T-helper 2 cell treated with Interferon-gamma antibody and Interleukin-4, amounts not matched to agents 5 μg/mL and 100 μg/mL, for 36 hours (primary cell): ENCODE results near the gene CAMTA1.
A peak's percentile ranks its signal among the peaks of the same experiment; 100 is the strongest.

Experiments
- DNase-seq: peaks from one replicate; pipeline ENCODE4 v3.0.0; 2021; ENCODE audit warnings: low spot score
- H3K27ac Mint-ChIP-seq: one replicate; pipeline ENCODE4 v1.8.0; 2021; ENCODE audit warnings: mild to moderate bottlenecking, mixed read lengths
- H3K27me3 Mint-ChIP-seq: one replicate; pipeline ENCODE4 v1.8.0; 2021; ENCODE audit warnings: low read depth, mixed read lengths
- H3K36me3 Mint-ChIP-seq: one replicate; pipeline ENCODE4 v1.8.0; 2021; ENCODE audit warnings: low read depth, mixed read lengths
- H3K4me1 Mint-ChIP-seq: one replicate; pipeline ENCODE4 v1.8.0; 2021; ENCODE audit warnings: low read depth, mixed read lengths
- H3K4me3 Mint-ChIP-seq: one replicate; pipeline ENCODE4 v1.8.0; 2022; ENCODE audit warnings: mild to moderate bottlenecking, moderate library complexity, mixed read lengths
- H3K9me3 Mint-ChIP-seq: one replicate; pipeline ENCODE4 v1.8.0; 2021; ENCODE audit warnings: mixed read lengths

CAMTA1 gene

DNA sequence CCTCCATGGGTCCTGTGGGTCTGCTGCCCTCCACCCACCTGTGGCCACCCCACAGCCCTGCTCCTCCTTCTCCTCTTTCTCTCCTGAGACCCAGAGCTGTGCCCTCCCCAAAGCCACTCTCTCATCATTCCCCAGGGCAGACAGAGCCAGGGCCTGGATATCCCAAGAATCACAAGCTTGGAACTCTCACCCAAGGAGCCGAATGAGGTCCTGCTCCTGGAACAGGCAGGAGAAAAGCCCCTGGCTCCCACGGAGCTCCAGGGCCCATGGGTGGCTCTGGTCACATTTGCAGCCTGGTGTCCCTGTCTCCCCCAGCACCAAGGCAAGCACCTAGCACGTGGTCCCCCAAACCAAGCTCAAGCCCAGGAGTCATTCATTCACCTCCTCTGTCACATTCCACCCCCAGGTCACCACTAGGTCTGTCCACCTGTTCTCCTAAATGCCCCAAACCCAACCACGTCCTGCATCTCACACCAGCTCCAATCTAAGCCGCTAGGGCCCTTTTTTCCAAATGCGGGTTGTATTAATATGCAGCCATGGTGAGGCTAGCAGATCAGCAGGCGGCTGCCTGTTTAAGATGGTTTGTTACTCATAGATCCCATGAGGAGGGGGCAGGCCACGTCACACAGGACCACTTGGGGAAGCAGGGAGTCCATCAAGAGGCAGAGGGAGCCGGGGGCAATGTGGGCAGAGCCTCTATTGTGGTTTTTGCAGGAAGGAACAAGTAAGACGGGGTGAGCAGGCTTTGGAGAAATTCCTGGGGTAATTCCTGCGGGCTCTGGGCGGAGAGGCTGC lies 770.3 kb downstream of the CAMTA1 start:
- H3K36me3 Mint-ChIP-seq, result no peaks in the 10 kb centered on the region

DNA sequence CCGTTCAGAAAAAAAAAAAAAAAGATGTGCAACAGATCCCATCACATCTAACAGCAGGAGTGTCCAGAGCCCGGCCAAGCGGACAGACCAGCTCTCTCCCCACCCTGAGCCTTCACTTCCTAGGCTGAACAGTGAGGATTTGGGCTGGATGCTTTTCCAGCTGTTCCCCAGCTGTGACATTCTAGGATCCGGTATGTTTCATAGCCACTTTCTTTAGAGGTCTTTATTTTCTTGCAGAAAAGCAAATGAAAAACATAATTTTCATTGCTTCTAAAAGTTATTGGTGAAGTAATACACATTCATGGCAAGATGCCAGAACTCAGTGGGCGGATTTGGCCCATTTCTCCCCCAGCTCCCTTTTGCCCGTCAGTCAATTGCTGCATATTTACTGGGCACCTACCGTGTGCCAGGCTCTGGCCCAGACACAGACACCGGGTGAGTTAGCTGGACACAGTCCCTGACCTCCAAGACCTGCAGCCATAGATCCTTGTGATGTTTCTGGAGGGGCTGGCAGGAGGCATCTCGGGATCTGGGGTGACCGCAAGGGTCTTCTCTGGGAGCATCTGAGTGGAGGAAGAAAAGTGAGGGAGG lies 772.1 kb downstream of the CAMTA1 start:
- Mint-ChIP-seq H3K4me3 (no peak overlapping the region), H3K27ac (no peak overlapping the region), H3K9me3 (no peaks in the 10 kb centered on the region), H3K36me3 (no peaks in the 10 kb centered on the region), H3K27me3 (peaks cover 4% of the 10 kb centered on the region), H3K4me1 (peaks cover 8% of the 10 kb centered on the region)
- DNase-seq, result no peak

More for the DNA sequence above, 770.3 kb downstream of the CAMTA1 start:
- Mint-ChIP-seq H3K4me3 (no peak overlapping the region), H3K27ac (no peak overlapping the region), H3K9me3 (no peaks in the 10 kb centered on the region), H3K4me1 (peaks cover 8% of the 10 kb centered on the region), H3K27me3 (peaks cover 4% of the 10 kb centered on the region)
- DNase-seq, result peak; percentile 19

DNA sequence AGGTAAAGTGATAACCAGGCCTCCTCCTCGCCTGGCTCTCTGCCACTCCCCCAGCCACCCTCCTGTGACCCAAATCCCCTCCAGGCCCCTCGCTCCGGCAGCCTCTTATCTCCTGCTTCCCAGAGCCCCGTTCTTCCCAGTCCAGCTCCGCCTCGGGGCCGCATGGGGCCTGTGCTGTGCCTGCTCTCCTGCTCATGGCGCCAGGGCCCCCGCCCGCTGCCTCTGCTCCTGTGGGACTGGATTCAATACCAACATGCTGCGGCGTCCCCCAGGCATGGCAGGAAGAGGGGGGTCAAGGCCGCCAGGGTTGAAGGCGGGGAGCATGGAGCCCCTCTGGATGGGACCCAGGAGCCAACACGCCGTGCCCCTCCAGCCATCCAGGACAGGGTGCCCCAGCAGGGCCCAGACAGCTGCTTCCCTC lies 772.8 kb downstream of the CAMTA1 start:
- H3K4me1 Mint-ChIP-seq, result peaks cover 8% of the 10 kb centered on the region
- no peak overlapping the region for H3K27ac Mint-ChIP-seq
- no peak overlapping the region for H3K4me3 Mint-ChIP-seq
- no peaks in the 10 kb centered on the region for H3K9me3 Mint-ChIP-seq
- no peak for DNase-seq
- H3K27me3 Mint-ChIP-seq, result peaks cover 4% of the 10 kb centered on the region
- no peaks in the 10 kb centered on the region for H3K36me3 Mint-ChIP-seq

DNA sequence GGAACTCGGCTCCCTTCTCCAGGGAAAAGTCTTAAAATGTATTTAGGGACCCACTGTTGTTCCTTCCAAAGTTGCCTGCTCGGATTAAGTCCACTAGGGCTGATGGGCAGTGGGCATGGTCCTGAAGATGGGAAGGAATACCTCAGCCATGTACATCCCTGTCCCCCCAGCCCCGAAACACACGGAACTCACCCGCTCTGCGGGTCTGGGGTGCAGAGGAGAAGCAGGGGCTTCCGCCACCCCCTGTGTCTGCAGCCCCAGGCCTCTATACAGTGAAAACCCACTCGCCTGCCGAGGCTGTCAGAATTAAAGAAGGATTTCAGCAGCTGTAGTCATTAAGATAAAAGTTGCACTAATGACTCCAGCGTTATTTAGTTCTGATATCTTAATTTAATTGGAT lies 773.2 kb downstream of the CAMTA1 start:
- Mint-ChIP-seq H3K27me3 (peaks cover 4% of the 10 kb centered on the region), H3K4me1 (peaks cover 8% of the 10 kb centered on the region), H3K36me3 (no peaks in the 10 kb centered on the region), H3K4me3 (no peak overlapping the region), H3K9me3 (no peaks in the 10 kb centered on the region), H3K27ac (no peak overlapping the region)
- DNase-seq, result no peak

DNA sequence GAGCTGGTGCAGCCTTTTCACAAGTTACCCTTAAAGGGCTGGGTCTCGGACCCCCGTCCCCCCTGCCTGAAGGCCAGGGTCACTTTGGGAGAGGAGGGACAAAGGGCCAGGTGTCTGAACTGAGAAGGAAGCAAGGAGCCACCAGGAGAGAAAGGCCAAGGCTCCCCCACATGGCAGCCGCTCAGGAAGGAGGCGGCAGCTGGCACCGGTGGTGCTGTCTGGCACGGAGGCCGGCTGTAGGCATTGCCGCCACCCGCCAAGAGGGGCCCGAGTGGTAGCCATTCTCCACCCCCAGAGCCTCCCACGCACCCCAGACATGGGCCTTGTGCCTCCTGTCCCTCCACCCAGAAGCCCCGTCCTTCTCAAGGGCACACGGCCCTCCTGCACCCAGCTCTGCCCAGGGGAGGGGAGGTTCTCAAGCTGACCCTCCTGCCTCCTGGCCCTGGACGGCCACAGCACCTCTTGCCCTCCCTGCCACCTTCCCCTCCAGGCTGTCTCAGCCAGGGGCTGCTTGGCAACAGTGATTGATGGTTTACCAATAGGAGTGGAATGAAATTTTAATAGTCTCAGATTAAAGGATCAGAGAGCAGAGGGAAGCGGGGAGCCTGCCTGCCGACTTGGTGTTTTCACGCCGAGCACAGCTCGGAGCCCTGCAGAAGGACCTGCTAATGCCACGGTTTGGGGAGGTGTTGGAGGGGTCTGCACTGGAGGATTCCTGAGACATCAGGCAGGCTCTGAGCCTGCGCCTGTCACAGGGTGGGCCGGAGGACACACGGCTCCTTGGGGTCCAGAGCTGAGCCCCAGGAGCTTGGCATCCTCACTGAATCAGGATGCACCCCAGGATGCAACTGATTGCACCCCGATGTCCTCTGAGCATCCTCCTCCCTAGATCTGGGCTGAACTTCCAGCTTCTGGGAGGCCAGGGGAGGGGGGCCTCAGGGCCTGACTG lies 773.9 kb downstream of the CAMTA1 start:
- Mint-ChIP-seq H3K4me1 (peaks cover 7% of the 10 kb centered on the region), H3K9me3 (no peaks in the 10 kb centered on the region), H3K4me3 (no peak overlapping the region), H3K36me3 (no peaks in the 10 kb centered on the region), H3K27me3 (peaks cover 4% of the 10 kb centered on the region), H3K27ac (no peak overlapping the region)
- no peak for DNase-seq

DNA sequence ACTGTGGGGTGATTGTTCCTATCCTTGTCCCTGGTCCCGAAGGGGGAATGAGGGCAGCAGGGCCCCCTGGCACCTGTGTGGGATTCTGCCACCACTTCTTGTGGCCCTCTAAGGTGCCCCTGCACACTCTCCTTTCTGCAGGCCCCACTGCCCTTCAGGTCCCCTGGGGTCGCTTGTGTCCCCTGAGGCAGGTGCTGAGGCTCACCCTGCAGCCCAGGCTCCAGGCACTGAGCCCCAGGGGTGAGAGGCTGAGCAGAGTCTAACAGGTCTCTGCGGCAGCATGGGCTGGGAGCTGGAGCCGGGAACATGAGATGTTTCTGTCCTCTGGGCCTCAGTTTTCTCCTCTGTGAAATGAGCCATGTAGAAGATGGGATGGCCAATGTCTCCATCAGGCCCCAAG lies 774.9 kb downstream of the CAMTA1 start:
- Mint-ChIP-seq H3K27ac (no peak overlapping the region), H3K4me1 (peaks cover 4% of the 10 kb centered on the region), H3K9me3 (no peaks in the 10 kb centered on the region), H3K4me3 (no peak overlapping the region), H3K36me3 (no peaks in the 10 kb centered on the region), H3K27me3 (peaks cover 3% of the 10 kb centered on the region)
- DNase-seq, result no peak

DNA sequence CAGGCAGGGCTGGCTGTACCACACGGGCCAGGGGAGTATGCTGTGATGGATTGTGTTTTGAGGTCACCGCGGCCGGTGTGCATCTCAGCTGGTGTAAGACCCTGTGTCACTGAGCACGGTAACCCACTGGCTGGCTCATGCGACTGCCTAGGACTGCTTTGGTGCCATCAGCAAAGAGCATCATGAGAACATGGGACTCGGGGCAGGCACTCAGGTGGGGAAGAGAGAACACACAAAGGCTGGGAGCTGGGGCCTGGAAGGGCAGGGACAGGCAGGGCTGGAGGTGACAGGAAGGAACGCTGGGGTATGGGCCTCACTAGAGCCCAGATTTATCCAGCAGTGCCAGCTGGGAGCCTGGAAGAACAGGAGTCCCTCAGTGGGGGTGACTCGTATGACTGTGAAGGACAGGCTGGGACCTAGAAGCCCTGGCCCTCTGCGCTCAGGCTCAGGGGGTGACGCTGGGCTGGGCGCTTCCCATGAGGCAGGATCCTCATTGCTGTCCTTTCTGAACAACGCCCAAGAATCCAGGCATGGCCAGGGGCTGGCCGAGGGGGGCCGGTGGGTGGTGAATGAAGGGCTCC lies 775.4 kb downstream of the CAMTA1 start:
- DNase-seq, result no peak
- peaks cover 2% of the 10 kb centered on the region for H3K4me1 Mint-ChIP-seq
- no peak overlapping the region for H3K27ac Mint-ChIP-seq
- no peak overlapping the region for H3K4me3 Mint-ChIP-seq
- peaks cover 2% of the 10 kb centered on the region for H3K27me3 Mint-ChIP-seq
- H3K36me3 Mint-ChIP-seq, result no peaks in the 10 kb centered on the region
- H3K9me3 Mint-ChIP-seq, result no peaks in the 10 kb centered on the region

DNA sequence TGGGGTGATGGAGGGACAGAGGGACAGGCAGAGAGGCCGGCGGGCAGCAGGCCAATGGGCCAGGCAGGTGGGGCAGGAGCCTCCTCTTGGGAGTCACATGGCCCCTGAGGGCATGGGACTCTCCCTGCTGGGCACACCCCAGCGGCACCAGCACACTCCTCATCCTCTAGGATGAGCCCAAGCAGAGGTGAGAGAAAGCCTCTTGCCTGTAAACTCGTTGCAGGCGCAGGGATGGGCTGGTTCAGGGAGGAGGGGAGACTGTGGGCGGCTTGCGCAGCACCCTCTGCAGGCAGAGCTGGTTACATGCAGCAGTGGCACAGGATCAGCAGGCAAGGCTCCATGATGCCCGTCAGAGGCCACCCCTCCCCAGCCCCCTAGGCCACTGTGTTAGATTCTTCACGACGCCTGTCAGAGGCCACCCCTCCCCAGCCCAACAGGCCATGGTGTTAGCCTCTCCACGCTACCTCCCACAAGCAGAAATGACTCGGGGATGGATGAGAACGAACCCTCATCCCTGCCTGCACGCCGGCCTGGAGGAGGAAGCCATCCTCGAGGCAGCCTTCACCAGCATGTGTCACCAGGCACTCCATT lies 776.2 kb downstream of the CAMTA1 start:
- no peaks in the 10 kb centered on the region for H3K36me3 Mint-ChIP-seq
- no peak overlapping the region for H3K4me3 Mint-ChIP-seq
- H3K27ac Mint-ChIP-seq, result no peak overlapping the region
- DNase-seq, result no peak
- no peaks in the 10 kb centered on the region for H3K9me3 Mint-ChIP-seq
- H3K27me3 Mint-ChIP-seq, result no peaks in the 10 kb centered on the region
- no peaks in the 10 kb centered on the region for H3K4me1 Mint-ChIP-seq

DNA sequence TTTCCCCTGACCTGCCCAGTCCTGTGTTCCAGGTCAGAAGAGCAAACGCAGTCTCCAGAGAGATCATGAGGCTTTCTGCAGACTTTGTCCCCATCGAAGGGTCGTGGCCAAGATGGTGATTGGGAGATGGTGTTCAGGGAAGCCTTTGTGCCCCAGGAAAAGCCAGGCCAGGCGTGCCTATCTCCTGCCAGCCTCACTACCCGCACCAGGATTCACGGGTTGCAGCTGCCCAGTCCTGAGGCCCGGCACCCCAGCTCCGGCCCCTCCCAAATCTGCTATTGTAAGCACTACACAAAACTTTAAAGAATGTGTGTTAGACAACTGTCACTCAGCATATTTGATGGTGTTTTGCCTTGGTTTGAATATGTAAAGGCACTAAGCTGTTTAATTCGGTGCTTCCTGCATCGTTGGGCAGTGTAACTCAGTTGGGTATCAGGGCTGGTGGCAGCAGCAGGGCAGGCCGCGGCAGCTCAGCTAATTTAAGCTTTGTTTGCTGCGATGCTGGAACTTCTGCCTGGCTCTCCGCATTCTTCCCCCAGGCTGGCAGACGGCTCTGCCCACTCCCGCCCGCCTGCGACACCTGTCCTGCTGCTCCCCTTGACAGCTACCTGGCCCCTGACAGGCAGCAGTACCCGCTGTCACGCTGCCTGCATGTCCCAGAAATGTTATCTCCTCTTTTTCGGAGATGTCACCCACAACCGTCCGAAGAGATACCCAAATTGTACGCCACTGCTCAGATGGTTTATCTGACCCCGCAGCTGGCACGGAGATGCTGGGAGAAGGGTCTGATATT lies 776.9 kb downstream of the CAMTA1 start:
- no peaks in the 10 kb centered on the region for H3K27me3 Mint-ChIP-seq
- no peak overlapping the region for H3K27ac Mint-ChIP-seq
- no peaks in the 10 kb centered on the region for H3K4me1 Mint-ChIP-seq
- H3K9me3 Mint-ChIP-seq, result no peaks in the 10 kb centered on the region
- DNase-seq, result no peak
- H3K36me3 Mint-ChIP-seq, result no peaks in the 10 kb centered on the region
- H3K4me3 Mint-ChIP-seq, result no peak overlapping the region

DNA sequence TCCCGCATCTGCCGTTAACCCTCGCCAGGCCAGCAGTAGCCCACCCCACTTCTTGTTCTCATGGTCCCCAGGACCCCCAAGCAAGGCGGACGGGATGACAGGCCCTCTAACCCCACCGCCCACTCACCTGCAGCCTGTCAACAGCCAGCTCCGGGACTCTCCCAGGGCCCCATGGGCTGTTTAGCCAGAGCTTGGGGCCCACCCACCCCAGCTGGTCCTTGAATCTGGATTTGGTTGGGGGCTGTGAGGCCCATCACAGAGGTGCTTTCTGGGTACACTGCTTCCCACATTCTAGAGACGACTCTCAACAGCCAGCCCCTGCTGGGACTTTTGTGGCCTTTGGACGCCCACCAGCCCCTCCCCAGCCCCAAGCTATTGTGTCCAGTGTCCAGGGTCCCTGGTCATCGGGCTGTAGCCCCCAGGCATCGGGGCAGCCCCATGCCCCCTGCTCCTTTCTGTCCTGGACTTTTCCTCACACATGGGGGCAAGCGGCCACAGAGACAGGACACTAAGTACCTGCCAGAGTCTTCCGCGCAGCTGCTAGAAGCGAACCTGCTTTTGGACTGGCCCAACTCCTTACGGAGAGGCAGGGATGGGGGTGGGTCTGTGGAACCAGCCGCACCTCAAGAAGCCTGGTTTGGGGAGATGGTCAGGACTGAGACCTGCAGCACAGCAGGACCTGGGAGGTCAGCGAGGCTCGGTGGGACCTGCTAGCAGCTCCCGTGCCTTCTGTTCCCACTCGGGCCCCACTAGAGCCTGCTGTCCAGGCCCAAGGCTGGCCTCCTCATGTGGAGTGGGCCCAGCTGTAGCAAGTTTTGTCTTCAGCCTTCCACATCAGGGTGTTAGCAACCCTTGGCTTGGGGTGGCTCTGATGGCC lies 777.7 kb downstream of the CAMTA1 start:
- H3K27ac Mint-ChIP-seq, result no peak overlapping the region
- no peaks in the 10 kb centered on the region for H3K36me3 Mint-ChIP-seq
- no peaks in the 10 kb centered on the region for H3K4me1 Mint-ChIP-seq
- no peak overlapping the region for H3K4me3 Mint-ChIP-seq
- DNase-seq, result no peak
- no peaks in the 10 kb centered on the region for H3K27me3 Mint-ChIP-seq
- no peaks in the 10 kb centered on the region for H3K9me3 Mint-ChIP-seq

DNA sequence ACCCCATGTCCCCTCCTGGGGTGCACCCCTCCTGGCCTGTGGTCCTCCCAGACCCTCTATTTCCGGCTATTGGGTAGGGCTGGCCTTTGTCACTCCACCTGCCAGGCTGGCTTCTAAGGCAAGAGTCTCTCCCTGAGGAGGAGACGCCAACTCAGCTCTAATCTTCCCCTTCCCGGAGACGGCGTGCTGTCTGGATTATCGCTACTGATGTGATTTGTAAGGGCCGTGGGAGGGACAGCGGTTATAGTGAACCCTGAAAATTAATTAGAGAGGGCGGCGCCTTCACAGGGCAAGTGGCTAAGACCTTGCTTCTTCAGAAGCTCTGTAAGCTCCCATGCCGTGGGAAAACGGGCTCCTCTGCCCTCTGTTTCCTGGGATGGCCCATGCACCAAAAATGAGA lies 778.9 kb downstream of the CAMTA1 start:
- DNase-seq, result no peak
- no peak overlapping the region for H3K27ac Mint-ChIP-seq
- H3K36me3 Mint-ChIP-seq, result no peaks in the 10 kb centered on the region
- no peaks in the 10 kb centered on the region for H3K27me3 Mint-ChIP-seq
- no peak overlapping the region for H3K4me3 Mint-ChIP-seq
- H3K9me3 Mint-ChIP-seq, result no peaks in the 10 kb centered on the region
- no peaks in the 10 kb centered on the region for H3K4me1 Mint-ChIP-seq

DNA sequence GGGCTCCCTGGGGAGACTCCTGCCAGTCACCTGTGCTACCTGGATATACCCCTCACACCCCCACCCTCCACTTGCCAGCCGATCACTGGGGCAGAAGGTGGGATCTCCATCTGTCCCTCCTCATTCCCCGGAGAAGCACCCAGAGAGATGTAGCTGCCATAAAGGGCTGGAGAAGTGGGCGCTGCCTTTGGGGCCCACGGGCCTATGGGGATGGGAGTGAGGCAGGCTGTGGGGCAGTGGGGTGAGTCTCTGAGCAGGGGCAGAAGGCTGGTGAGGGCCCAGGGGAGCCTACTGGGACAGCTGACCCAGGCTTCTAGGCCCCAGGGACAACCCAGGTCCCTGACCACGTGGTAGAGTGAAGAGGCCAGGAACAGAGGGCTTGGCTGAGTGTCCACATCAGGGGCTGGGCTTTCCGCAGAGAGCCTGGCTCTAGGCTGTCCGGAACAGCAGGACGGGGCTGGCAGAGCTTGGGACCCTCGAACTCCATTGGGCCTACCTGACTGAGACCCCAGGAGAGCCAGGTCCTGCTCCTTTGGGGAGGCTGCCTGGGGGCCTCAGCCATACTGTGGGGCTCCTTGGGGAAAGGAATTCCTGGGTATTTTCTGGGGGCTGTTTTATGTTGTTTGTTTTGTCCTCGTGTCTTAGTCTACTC lies 780.0 kb downstream of the CAMTA1 start:
- no peaks in the 10 kb centered on the region for H3K4me1 Mint-ChIP-seq
- H3K9me3 Mint-ChIP-seq, result no peaks in the 10 kb centered on the region
- H3K4me3 Mint-ChIP-seq, result no peak overlapping the region
- no peak overlapping the region for H3K27ac Mint-ChIP-seq
- DNase-seq, result no peak
- no peaks in the 10 kb centered on the region for H3K36me3 Mint-ChIP-seq
- H3K27me3 Mint-ChIP-seq, result no peaks in the 10 kb centered on the region
